A549 (cell line): ENCODE results near the gene IL17REL.

Experiments
- CEBPB ChIP-seq, 2 experiments: fragments of >200 bp in 1 of 2; sonication (Bioruptor Twin) in 1 of 2; formaldehyde crosslinking in 1 of 2; IDR thresholded peaks; 2 replicates each; pipeline ENCODE4 v1.6.1; 2012 to 2016
- CTCF ChIP-seq: fragments of >200 bp; sonication (Bioruptor Twin); formaldehyde crosslinking; IDR thresholded peaks from 3 replicates; pipeline ENCODE4 v1.5.1; 2016
- EHMT2 ChIP-seq: fragments of 200-600 bp; sonication (generic); IDR thresholded peaks from 2 replicates; pipeline ENCODE4 v1.6.1; 2016; ENCODE audit warnings: antibody characterized with exemption, low read depth, mild to moderate bottlenecking, moderate library complexity
- JUNB ChIP-seq: fragments of >200 bp; sonication (Bioruptor Twin); formaldehyde crosslinking; IDR thresholded peaks from 2 replicates; pipeline ENCODE4 v1.6.1; 2016
- PBX3 ChIP-seq: IDR thresholded peaks from 2 replicates; pipeline ENCODE4 v1.6.1; 2012
- POLR2A ChIP-seq: IDR thresholded peaks from 2 replicates; pipeline ENCODE4 v1.6.1; 2012; ENCODE audit warnings: mild to moderate bottlenecking, low read length
- REST ChIP-seq: fragments of 200-600 bp; sonication (generic); IDR thresholded peaks from 2 replicates; pipeline ENCODE4 v1.6.1; 2016; ENCODE audit warnings: antibody characterized with exemption, mild to moderate bottlenecking, moderate library complexity
- TP53 ChIP-seq: fragments of 250-450 bp; sonication (Bioruptor Pico); IDR thresholded peaks from 2 replicates; pipeline ENCODE4 v1.5.0; 2021; ENCODE audit warnings: mild to moderate bottlenecking, moderate library complexity

- no peak for TF ChIP-seq PBX3
- no peak for TF ChIP-seq CTCF
- no peak for TF ChIP-seq EHMT2
- no peak for TF ChIP-seq REST
- TF ChIP-seq POLR2A = no peak
- TF ChIP-seq JUNB = no peak
- TF ChIP-seq CEBPB (IDR thresholded peaks at IDR 0.05) = no peak
- TF ChIP-seq TP53 (CRISPR knock-in tag) = no peak
These were observed 1.7 kb downstream of the IL17REL start for GRCh38 chr22:50010676-50011446.
